Measurements from ENCODE around the gene CHAD.
A peak's percentile ranks its signal among the peaks of the same experiment; 100 is the strongest.

The CHAD gene, protein sequence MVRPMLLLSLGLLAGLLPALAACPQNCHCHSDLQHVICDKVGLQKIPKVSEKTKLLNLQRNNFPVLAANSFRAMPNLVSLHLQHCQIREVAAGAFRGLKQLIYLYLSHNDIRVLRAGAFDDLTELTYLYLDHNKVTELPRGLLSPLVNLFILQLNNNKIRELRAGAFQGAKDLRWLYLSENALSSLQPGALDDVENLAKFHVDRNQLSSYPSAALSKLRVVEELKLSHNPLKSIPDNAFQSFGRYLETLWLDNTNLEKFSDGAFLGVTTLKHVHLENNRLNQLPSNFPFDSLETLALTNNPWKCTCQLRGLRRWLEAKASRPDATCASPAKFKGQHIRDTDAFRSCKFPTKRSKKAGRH

DNA sequence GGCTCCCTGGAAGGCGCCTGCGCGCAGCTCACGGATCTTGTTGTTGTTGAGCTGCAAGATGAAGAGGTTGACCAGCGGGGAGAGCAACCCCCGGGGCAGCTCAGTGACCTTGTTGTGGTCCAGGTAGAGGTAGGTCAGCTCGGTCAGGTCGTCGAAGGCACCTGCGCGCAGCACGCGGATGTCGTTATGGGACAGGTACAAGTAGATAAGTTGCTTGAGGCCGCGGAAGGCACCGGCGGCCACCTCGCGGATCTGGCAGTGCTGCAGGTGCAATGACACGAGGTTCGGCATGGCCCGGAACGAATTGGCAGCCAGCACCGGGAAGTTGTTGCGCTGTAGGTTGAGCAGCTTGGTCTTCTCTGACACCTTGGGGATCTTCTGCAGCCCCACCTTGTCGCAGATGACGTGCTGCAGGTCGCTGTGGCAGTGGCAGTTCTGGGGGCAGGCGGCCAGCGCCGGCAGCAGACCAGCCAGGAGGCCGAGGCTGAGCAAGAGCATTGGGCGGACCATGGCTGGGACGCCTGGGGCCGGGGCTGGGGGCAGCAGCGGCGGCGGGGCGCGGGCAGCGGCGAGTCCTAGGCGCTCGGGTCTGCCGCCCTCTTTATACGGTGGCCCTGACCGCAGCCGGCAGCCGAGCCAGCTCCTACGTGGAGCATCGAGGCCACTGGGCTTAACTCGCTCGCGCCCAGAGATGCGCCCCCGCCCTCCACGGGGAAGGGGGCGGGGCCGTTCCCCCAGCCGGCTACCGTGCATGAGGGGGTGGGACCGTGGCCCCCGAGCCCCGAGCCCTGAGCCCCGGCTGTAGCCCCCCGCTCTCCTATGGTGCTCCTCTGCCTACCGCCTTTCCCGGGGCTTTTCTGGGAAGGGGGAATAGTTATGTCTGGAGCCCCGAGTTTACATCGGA lies at the start of gene CHAD:
TSS of gene CHAD (minus strand) at position 577 of the 904 bp plus-strand sequence. CDS start at position 510, 67 bp downstream.
- peaks cover 0 to 16% of the 10 kb centered on the region in 2 donors for H3K4me1 ChIP-seq (ENCODE audit: control insufficient read depth in 1 of 2, insufficient read depth in 2 of 2, low read length in 2 of 2)
- H3K4me3 ChIP-seq (ENCODE audit: low read depth in 1 of 2, low read length in 2 of 2), result peak within 1 kb of the TSS; percentile 26 to 56
- H3K36me3 ChIP-seq (ENCODE audit: control insufficient read depth in 1 of 2, insufficient read depth in 2 of 2, low read length in 2 of 2), result no peaks in the 10 kb centered on the region
- no peak within 1 kb of the TSS for H3K27ac ChIP-seq (ENCODE audit: low read length)
- H3K27me3 ChIP-seq (ENCODE audit: low read depth, low read length), result peaks cover 12% of the 10 kb centered on the region
- H3K9me3 ChIP-seq (ENCODE audit: control insufficient read depth in 1 of 2, low read length in 2 of 2), result no peaks in the 10 kb centered on the region

- Histone ChIP-seq H3K9me3 (ENCODE audit: control insufficient read depth in 1 of 2, low read length in 2 of 2) (no peaks in the 10 kb centered on the region), H3K4me1 (ENCODE audit: control insufficient read depth in 1 of 2, insufficient read depth in 2 of 2, low read length in 2 of 2) (peaks cover 0 to 3% of the 10 kb centered on the region in 2 donors), H3K27ac (ENCODE audit: low read length) (no peak overlapping the region), H3K4me3 (ENCODE audit: low read depth in 1 of 2, low read length in 2 of 2) (no peak overlapping the region), H3K27me3 (ENCODE audit: low read depth, low read length) (no peaks in the 10 kb centered on the region), H3K36me3 (ENCODE audit: control insufficient read depth in 1 of 2, insufficient read depth in 2 of 2, low read length in 2 of 2) (no peaks in the 10 kb centered on the region)
Measured at GRCh38 chr17:50517504-50518383, 49.1 kb upstream of the CHAD start.

- Histone ChIP-seq H3K9me3 (ENCODE audit: control insufficient read depth in 1 of 2, low read length in 2 of 2) (no peaks in the 10 kb centered on the region), H3K4me1 (ENCODE audit: control insufficient read depth in 1 of 2, insufficient read depth in 2 of 2, low read length in 2 of 2) (peaks cover 0 to 3% of the 10 kb centered on the region in 2 donors), H3K27me3 (ENCODE audit: low read depth, low read length) (no peaks in the 10 kb centered on the region), H3K36me3 (ENCODE audit: control insufficient read depth in 1 of 2, insufficient read depth in 2 of 2, low read length in 2 of 2) (no peaks in the 10 kb centered on the region), H3K27ac (ENCODE audit: low read length) (no peak overlapping the region), H3K4me3 (ENCODE audit: low read depth in 1 of 2, low read length in 2 of 2) (no peak overlapping the region)
Measured at GRCh38 chr17:50517011-50517410, 48.3 kb upstream of the CHAD start.

- no peaks in the 10 kb centered on the region for H3K36me3 ChIP-seq (ENCODE audit: control insufficient read depth in 1 of 2, insufficient read depth in 2 of 2, low read length in 2 of 2)
- no peaks in the 10 kb centered on the region for H3K9me3 ChIP-seq (ENCODE audit: control insufficient read depth in 1 of 2, low read length in 2 of 2)
- H3K27ac ChIP-seq (ENCODE audit: low read length), result no peak overlapping the region
- peaks cover 0 to 3% of the 10 kb centered on the region in 2 donors for H3K4me1 ChIP-seq (ENCODE audit: control insufficient read depth in 1 of 2, insufficient read depth in 2 of 2, low read length in 2 of 2)
- H3K4me3 ChIP-seq (ENCODE audit: low read depth in 1 of 2, low read length in 2 of 2), result no peak overlapping the region
- H3K27me3 ChIP-seq (ENCODE audit: low read depth, low read length), result no peaks in the 10 kb centered on the region
Measured at GRCh38 chr17:50514936-50515702, 46.4 kb upstream of the CHAD start.

DNA sequence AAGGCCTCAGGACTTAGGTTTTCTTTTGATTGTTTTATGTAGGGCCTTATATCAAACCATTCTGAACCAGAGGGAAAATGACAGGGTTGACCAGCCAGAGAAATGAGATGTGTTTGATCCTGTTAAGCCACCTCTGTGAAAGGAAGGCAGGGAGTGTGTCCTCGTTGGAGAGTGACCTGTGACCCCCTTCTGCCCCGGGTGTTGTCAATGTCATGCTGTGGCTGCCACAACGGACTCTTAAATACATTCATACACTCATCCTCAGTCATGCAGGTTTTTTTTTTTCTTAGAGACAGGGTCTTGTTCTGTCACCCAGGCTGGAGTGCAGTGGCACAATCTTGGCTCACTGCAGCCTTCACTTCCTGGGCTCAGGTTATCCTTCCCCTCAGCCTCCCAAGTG lies 45.7 kb upstream of the CHAD start:
- Histone ChIP-seq H3K4me1 (ENCODE audit: control insufficient read depth in 1 of 2, insufficient read depth in 2 of 2, low read length in 2 of 2) (peaks cover 0 to 3% of the 10 kb centered on the region in 2 donors), H3K27me3 (ENCODE audit: low read depth, low read length) (no peaks in the 10 kb centered on the region), H3K27ac (ENCODE audit: low read length) (no peak overlapping the region), H3K4me3 (ENCODE audit: low read depth in 1 of 2, low read length in 2 of 2) (no peak overlapping the region), H3K36me3 (ENCODE audit: control insufficient read depth in 1 of 2, insufficient read depth in 2 of 2, low read length in 2 of 2) (no peaks in the 10 kb centered on the region), H3K9me3 (ENCODE audit: control insufficient read depth in 1 of 2, low read length in 2 of 2) (no peaks in the 10 kb centered on the region)

- H3K36me3 ChIP-seq (ENCODE audit: control insufficient read depth in 1 of 2, insufficient read depth in 2 of 2, low read length in 2 of 2), result no peaks in the 10 kb centered on the region
Measured at GRCh38 chr17:50513495-50513894, 44.8 kb upstream of the CHAD start.

DNA sequence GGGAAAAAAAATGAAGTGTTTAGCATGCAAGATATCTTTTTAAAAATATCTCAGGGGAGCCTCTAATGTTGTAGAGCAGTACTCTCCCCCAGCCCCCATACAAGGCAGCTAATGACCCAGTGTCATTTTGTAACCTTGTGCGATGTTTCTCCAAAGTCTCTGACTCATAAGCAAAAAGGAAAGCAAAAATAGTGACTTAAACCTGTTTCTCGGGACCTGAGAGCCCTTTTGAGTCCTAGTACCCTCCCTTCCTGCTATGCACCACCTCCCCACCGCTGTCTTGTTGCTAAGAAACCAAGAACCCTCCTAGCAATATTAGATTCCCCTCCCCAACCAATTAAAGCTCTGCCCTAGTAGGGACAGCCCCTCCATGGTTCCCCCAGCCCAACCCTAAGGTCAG lies 42.4 kb upstream of the CHAD start:
- H3K36me3 ChIP-seq (ENCODE audit: control insufficient read depth in 1 of 2, insufficient read depth in 2 of 2, low read length in 2 of 2), result no peaks in the 10 kb centered on the region
- H3K4me1 ChIP-seq (ENCODE audit: control insufficient read depth in 1 of 2, insufficient read depth in 2 of 2, low read length in 2 of 2), result peaks cover 7 to 8% of the 10 kb centered on the region in 2 donors
- no peaks in the 10 kb centered on the region for H3K27me3 ChIP-seq (ENCODE audit: low read depth, low read length)
- no peak overlapping the region for H3K4me3 ChIP-seq (ENCODE audit: low read depth in 1 of 2, low read length in 2 of 2)
- H3K9me3 ChIP-seq (ENCODE audit: control insufficient read depth in 1 of 2, low read length in 2 of 2), result no peaks in the 10 kb centered on the region
- no peak overlapping the region for H3K27ac ChIP-seq (ENCODE audit: low read length)

More at GRCh38 chr17:50513495-50513894, 44.8 kb upstream of the CHAD start:
- no peaks in the 10 kb centered on the region for H3K27me3 ChIP-seq (ENCODE audit: low read depth, low read length)
- peaks cover 7 to 8% of the 10 kb centered on the region in 2 donors for H3K4me1 ChIP-seq (ENCODE audit: control insufficient read depth in 1 of 2, insufficient read depth in 2 of 2, low read length in 2 of 2)
- H3K27ac ChIP-seq (ENCODE audit: low read length), result no peak overlapping the region
- H3K4me3 ChIP-seq (ENCODE audit: low read depth in 1 of 2, low read length in 2 of 2), result no peak overlapping the region
- H3K9me3 ChIP-seq (ENCODE audit: control insufficient read depth in 1 of 2, low read length in 2 of 2), result no peaks in the 10 kb centered on the region

DNA sequence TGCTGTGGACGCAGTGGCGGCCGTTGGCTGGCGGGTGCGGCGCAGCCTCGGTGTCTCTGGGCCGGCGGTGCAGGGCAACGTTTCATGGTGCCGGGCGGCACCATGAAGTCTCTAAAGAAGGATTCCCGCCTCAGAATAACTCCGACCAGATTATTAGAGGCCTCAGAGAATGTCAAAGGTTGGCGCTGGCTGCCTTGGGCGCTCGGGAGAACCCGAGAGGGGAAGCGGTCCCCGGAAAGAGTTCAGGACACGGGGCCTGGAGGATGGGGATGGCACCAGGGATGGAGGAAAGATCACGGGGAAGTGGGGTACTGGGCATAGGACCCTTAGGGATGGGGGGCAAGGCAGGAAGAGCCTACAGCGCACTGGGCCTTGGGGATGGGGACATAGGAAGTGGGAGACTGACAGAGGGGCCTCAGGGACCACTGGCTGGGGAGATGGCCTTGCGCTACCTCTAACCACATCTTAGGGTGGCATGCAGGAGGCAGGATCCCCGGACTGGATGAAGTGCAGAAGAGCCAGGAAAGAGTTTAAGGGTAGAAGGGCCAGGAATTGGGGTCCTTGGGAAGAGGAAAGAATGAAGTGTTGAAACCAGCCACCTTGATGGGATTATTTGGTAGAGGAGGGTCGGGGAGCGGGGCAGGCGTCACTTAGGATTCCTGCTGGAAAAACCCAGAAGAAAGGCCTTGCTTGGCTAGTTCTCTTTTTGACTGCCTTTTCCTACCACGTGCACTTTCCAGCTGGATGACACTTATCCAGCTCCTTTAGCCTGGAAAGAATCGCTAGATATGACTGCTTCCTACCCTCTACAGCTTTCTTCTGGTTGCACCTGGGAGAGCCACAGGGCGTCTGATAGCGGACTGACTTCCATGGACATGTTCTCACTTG lies 40.1 kb upstream of the CHAD start:
- Histone ChIP-seq H3K36me3 (ENCODE audit: control insufficient read depth in 1 of 2, insufficient read depth in 2 of 2, low read length in 2 of 2) (no peaks in the 10 kb centered on the region), H3K4me1 (ENCODE audit: control insufficient read depth in 1 of 2, insufficient read depth in 2 of 2, low read length in 2 of 2) (peaks cover 4 to 7% of the 10 kb centered on the region in 2 donors), H3K9me3 (ENCODE audit: control insufficient read depth in 1 of 2, low read length in 2 of 2) (no peaks in the 10 kb centered on the region), H3K27ac (ENCODE audit: low read length) (peak overlapping the region; percentile 75), H3K27me3 (ENCODE audit: low read depth, low read length) (no peaks in the 10 kb centered on the region), H3K4me3 (ENCODE audit: low read depth in 1 of 2, low read length in 2 of 2) (peak overlapping the region; percentile 52 to 76)

GRCh38 chr17:50507871-50508572 lies 39.3 kb upstream of the CHAD start, which contains the start of gene MYCBPAP:
Gene MYCBPAP, plus strand, starts transcription at chr17:50508439. Its CDS starts 236 bp downstream, at chr17:50508675.
- Histone ChIP-seq H3K9me3 (ENCODE audit: control insufficient read depth in 1 of 2, low read length in 2 of 2) (no peaks in the 10 kb centered on the region), H3K4me3 (ENCODE audit: low read depth in 1 of 2, low read length in 2 of 2) (peak within 1 kb of the TSS; percentile 52 to 76), H3K27me3 (ENCODE audit: low read depth, low read length) (no peaks in the 10 kb centered on the region), H3K4me1 (ENCODE audit: control insufficient read depth in 1 of 2, insufficient read depth in 2 of 2, low read length in 2 of 2) (peaks cover 4 to 7% of the 10 kb centered on the region in 2 donors), H3K27ac (ENCODE audit: low read length) (peak within 1 kb of the TSS; percentile 75), H3K36me3 (ENCODE audit: control insufficient read depth in 1 of 2, insufficient read depth in 2 of 2, low read length in 2 of 2) (no peaks in the 10 kb centered on the region)
